Natural killer cell treated with Interleukin-12 subunit alpha and Interleukin-12 subunit beta and Interleukin-15 and Interleukin-18, amount 100 ng/mL, for 72 hours (primary cell): ENCODE data around the gene PTDSS2. TPM values are rescaled to one million over a fixed set of nuclear protein-coding genes. Genes with fewer than 3 reads are reported as not detected.
"Not testable (repeated sequence)": the region's sequence is repeated elsewhere in the genome, so short reads cannot be mapped to it uniquely, and the experiment has no call there.

Experiments
- ATAC-seq, 2 donors: fragments of 150-1000 bp; cut with Tn5 transposase in 1 of 2; sonication (Bioruptor Pico), chemical (Tn5 transposase) in 1 of 2; 2 replicates each; pipeline ENCODE4 v1.10.0; 2021
- DNase-seq: peaks from one replicate; pipeline ENCODE4 v3.0.0; 2022; ENCODE audit warnings: low spot score
- H3K27ac Mint-ChIP-seq, 2 donors: 1 replicate in 1 of 2; 2 replicates in 1 of 2; pipeline ENCODE4 v1.8.0; 2022; ENCODE audit warnings: mixed read lengths in 2 of 2, mild to moderate bottlenecking in 1 of 2, moderate library complexity in 1 of 2
- H3K27me3 Mint-ChIP-seq, 2 donors: 1 replicate in 1 of 2; 2 replicates in 1 of 2; pipeline ENCODE4 v1.8.0; 2022; ENCODE audit warnings: mixed read lengths in 2 of 2
- H3K36me3 Mint-ChIP-seq: one replicate; pipeline ENCODE4 v1.8.0; 2022; ENCODE audit warnings: mixed read lengths
- H3K4me1 Mint-ChIP-seq, 2 donors: 1 replicate in 1 of 2; 2 replicates in 1 of 2; pipeline ENCODE4 v1.8.0; 2022; ENCODE audit warnings: low read depth in 2 of 2, mixed read lengths in 2 of 2, mild to moderate bottlenecking in 1 of 2
- H3K4me3 Mint-ChIP-seq: one replicate; pipeline ENCODE4 v1.8.0; 2022; ENCODE audit warnings: mixed read lengths
- H3K9me3 Mint-ChIP-seq: 2 replicates; pipeline ENCODE4 v1.8.0; 2022; ENCODE audit warnings: mixed read lengths
- total RNA-seq, 2 donors: library from RNA; stranded (reverse); gene quantifications; one replicate each; pipeline ENCODE4 v1.2.3, GENCODE V29; 2022

PTDSS2 gene
- total RNA-seq, 2 donors from 2014 or later = 20.6 to 56.9 TPM

GRCh38 chr11:506995-507726, 57.1 kb downstream of the PTDSS2 start, which contains the start of gene RNH1:
TSS of gene RNH1 (minus strand) at chr11:507242. CDS start at chr11:502162, 5,080 bp downstream.
- Mint-ChIP-seq H3K27ac (peak within 1 kb of the TSS; percentile 98 to 99), H3K36me3 (no peaks in the 10 kb centered on the region), H3K4me1 (peaks cover 10 to 11% of the 10 kb centered on the region in 2 donors), H3K27me3 (no peaks in the 10 kb centered on the region), H3K4me3 (peak within 1 kb of the TSS; percentile 93), H3K9me3 (no peaks in the 10 kb centered on the region)
- ATAC-seq (peak; percentile 93 to 94), DNase-seq (peak; percentile 99)

- no peak for DNase-seq
- Mint-ChIP-seq H3K4me3 (peak overlapping the region; percentile 93), H3K27ac (no peak overlapping the region), H3K9me3 (no peaks in the 10 kb centered on the region), H3K27me3 (no peaks in the 10 kb centered on the region), H3K36me3 (no peaks in the 10 kb centered on the region), H3K4me1 (peaks cover 10 to 11% of the 10 kb centered on the region in 2 donors)
- no peak for ATAC-seq
Observed at GRCh38 chr11:507727-508515, 57.8 kb downstream of the PTDSS2 start.

DNA sequence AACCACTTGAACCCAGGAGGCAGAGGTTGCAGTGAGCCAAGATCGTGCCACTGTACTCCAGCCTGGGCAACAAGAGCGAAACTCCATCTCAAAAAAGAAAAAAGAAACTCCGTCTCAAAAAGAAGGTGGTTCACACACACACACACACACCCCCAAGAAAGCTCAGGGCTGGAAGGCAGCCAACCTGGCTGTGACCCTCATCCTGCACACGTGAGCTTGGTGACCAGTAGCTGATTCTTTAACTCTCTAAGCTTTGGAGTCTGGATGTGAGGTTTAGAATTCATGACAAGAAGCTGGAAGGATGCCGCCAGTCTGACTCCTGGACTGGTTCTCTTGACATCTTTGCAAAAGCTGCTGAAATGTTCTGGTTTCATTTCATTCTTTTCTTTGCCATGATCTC, 58.9 kb downstream of the PTDSS2 start:
- Mint-ChIP-seq H3K27ac (no peak overlapping the region), H3K9me3 (no peaks in the 10 kb centered on the region), H3K27me3 (no peaks in the 10 kb centered on the region), H3K36me3 (no peaks in the 10 kb centered on the region), H3K4me3 (no peak overlapping the region), H3K4me1 (peaks cover 10 to 11% of the 10 kb centered on the region in 2 donors)
- DNase-seq (no peak), ATAC-seq (no peak)

DNA sequence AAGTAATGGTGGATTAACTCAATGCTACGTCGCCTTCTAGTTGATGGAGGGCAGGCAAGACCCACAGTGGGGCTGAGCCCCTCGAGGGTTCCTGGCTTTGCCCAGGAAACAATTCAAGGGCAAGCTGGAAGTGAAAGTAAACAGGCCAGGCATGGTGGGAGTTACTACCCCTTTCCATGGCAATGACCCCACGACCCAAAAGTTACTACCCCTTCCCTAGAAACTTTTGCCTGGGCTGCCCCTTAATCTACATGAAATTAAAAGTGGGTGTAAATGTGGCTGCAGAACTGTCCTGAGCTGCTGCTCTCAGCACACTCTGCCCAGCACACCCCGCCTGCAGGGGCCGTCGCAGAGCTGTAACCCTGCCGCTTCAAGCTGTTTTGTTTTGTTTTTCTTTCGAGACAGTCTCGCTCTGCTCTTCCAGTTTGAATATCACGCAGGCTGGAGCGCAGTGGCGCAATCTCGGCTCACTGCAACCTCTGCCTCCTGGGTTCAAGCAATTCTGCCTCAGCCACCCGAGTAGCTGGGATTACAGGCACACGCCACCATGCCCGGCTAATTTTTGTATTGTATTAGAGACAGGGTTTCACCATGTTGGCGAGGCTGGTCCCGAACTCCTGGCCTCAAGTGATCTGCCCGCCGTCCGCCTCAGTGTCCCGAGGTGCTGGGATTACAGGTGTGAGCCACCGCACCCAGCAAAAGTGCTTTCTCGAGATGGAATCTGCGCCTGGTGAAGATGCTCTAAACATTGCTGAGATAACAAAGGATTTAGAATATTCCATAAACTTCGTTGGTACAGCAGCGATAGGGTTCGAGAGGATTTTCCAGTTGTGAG, 62.9 kb downstream of the PTDSS2 start:
- Mint-ChIP-seq H3K27me3 (no peaks in the 10 kb centered on the region), H3K4me3 (no peak overlapping the region), H3K4me1 (peaks cover 0 to 7% of the 10 kb centered on the region in 2 donors), H3K27ac (no peak overlapping the region), H3K9me3 (no peaks in the 10 kb centered on the region), H3K36me3 (no peaks in the 10 kb centered on the region)
- DNase-seq (no peak), ATAC-seq (no peak)

DNA sequence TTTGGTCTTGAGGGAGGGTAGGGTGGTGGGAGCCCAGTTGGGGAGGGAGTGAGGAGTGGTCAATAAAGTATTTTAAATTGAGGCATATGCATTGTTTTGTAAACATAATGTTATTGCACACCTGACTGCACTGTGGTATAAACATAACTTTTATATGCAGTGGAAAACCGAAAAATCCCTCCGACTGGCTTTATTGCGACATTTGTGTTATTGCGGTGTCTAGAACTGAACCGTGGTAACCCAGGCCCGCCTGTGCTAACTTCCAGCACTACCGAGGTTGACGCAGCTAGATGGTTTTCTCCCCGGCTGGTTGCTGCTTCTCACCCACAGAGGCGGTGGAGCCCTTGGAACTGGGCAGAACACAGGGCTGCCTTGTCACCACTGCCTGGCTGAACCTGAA, 64.5 kb downstream of the PTDSS2 start:
- no peak overlapping the region for H3K4me3 Mint-ChIP-seq

DNA sequence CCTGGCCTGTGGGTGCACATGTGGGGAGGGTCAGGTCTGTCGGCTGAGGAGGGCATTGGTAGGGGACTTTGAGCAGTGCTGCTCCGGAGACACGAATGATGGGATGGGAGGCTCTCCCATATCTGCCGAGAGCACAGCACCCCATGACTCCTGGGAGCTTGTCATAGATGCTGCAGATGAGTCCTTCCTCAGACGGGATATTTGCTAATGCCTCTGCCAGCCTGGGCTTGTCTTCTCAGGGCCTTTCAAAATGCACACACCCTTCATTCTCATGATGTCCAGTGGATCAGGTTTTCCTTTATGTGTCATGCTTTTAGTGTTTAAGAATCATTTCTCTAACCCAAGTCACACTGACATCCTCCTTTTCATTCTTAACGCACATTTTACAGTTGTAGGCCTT, 65.1 kb downstream of the PTDSS2 start:
- Mint-ChIP-seq H3K4me1 (peaks cover 5 to 7% of the 10 kb centered on the region in 2 donors), H3K4me3 (no peak overlapping the region)
- ATAC-seq = no peak

More for the DNA sequence above, 64.5 kb downstream of the PTDSS2 start:
- ATAC-seq (no peak), DNase-seq (no peak)
- no peaks in the 10 kb centered on the region for H3K9me3 Mint-ChIP-seq
- H3K4me1 Mint-ChIP-seq = peaks cover 5 to 9% of the 10 kb centered on the region in 2 donors
- no peaks in the 10 kb centered on the region for H3K27me3 Mint-ChIP-seq
- H3K36me3 Mint-ChIP-seq = no peaks in the 10 kb centered on the region
- H3K27ac Mint-ChIP-seq = no peak overlapping the region

DNA sequence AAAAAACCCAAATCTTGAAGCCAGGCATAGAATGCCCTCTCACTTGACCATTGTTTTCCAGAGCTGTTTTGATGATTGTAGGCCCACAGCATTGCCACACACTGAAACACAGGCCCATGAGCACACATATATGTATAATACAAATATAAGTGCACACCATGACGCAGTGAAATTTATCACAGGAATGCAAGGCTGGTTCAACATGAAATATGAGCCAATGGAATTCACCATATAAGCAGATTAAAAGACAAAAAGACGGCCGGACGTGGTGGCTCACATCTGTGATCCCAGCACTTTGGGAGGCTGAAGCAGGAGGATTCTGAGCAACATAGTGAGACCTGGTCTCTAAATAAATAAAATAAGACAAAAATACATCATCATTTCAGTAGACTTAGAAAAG, 66.3 kb downstream of the PTDSS2 start:
- no peak overlapping the region for H3K27ac Mint-ChIP-seq
- H3K9me3 Mint-ChIP-seq = no peaks in the 10 kb centered on the region
- DNase-seq (no peak), ATAC-seq (no peak)
- no peaks in the 10 kb centered on the region for H3K36me3 Mint-ChIP-seq
- no peak overlapping the region for H3K4me3 Mint-ChIP-seq
- peaks cover 5 to 14% of the 10 kb centered on the region in 2 donors for H3K4me1 Mint-ChIP-seq
- H3K27me3 Mint-ChIP-seq = no peaks in the 10 kb centered on the region

More for the DNA sequence above, 65.1 kb downstream of the PTDSS2 start:
- Mint-ChIP-seq H3K9me3 (no peaks in the 10 kb centered on the region), H3K27ac (no peak overlapping the region), H3K36me3 (no peaks in the 10 kb centered on the region), H3K27me3 (no peaks in the 10 kb centered on the region)
- DNase-seq = no peak

GRCh38 chr11:516918-517685, 67.0 kb downstream of the PTDSS2 start:
- DNase-seq, H3K9me3 Mint-ChIP-seq, H3K36me3 Mint-ChIP-seq, H3K27me3 Mint-ChIP-seq, ATAC-seq, H3K27ac Mint-ChIP-seq, H3K4me3 Mint-ChIP-seq: not testable (repeated sequence)
- peaks cover 5 to 14% of the 10 kb centered on the region in 2 donors for H3K4me1 Mint-ChIP-seq

- ATAC-seq = peak; percentile 98
- H3K36me3 Mint-ChIP-seq = no peaks in the 10 kb centered on the region
- DNase-seq = peak; percentile 88
- peak overlapping the region in 1 of 2 donors; percentile 74 for H3K27ac Mint-ChIP-seq
- H3K27me3 Mint-ChIP-seq = no peaks in the 10 kb centered on the region
- H3K4me1 Mint-ChIP-seq = peaks cover 5 to 14% of the 10 kb centered on the region in 2 donors
- H3K4me3 Mint-ChIP-seq = peak overlapping the region; percentile 88
- H3K9me3 Mint-ChIP-seq = no peaks in the 10 kb centered on the region
Observed at GRCh38 chr11:518463-519202, 68.6 kb downstream of the PTDSS2 start.

DNA sequence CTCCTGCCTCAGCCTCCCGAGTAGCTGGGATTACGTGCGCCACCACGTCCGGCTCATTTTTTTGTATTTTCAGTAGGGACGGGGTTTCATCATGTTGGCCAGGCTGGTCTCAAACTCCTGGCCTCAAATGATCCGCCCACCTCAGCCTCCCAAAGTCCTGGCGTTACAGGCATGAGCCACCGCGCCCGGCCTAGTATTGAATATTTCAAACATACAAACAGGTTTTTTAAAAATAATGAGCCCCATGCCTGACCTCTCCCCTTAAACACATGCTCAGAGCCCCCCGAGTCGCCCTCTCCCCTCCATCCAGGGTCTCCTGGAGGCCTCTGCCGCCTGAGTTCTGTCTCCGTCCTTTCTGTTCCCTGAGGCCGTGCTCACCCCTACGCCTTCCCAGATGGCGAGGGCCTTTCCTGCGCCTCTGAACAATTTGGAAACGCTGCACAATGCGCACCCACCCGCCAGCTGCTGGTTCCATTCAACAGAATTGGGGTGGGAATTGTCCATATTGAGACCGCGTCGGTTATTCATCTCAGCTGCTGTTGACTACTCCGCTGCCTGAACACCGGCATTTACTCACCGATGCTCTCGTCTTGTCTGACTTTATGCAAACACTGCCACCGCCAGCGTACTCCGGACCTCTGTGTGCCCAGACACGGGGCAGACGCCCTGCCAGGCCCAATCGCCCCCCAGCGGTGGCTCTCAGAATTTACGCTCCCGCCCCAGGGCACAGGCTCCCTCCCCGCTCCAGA, 70.5 kb downstream of the PTDSS2 start:
- peak overlapping the region; percentile 42 for H3K4me3 Mint-ChIP-seq
- ATAC-seq (no peak), DNase-seq (no peak)
- H3K27ac Mint-ChIP-seq = peak overlapping the region; percentile 44 to 67
- no peaks in the 10 kb centered on the region for H3K9me3 Mint-ChIP-seq
- H3K27me3 Mint-ChIP-seq = no peaks in the 10 kb centered on the region
- no peaks in the 10 kb centered on the region for H3K36me3 Mint-ChIP-seq
- H3K4me1 Mint-ChIP-seq = peaks cover 5 to 10% of the 10 kb centered on the region in 2 donors

DNA sequence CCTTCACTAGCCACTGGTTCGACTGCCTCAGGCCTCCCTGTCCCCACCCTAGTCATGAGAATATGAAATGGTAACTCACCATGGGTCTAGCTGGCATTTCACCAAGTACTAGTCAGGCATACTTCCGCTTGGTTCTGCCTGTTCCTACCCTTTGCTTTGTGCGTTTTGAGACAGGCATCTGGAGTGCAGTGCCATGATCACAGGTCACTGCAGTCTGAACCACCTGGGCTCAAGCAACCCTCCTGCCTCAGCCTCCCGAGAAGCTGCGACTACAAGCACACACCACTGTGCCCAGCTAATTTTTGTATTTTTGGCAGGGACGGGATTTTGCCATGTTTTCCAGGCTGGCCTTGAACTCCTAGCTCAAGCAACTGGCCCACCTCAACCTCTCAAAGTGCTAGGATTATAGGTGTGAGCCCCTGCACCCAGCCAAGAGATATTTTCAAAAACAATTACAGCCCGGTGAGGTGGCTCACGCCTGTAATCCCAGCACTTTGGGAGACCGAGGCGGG, 71.2 kb downstream of the PTDSS2 start:
- Mint-ChIP-seq H3K27ac (peak overlapping the region in 1 of 2 donors; percentile 67), H3K4me1 (peaks cover 5 to 10% of the 10 kb centered on the region in 2 donors), H3K36me3 (no peaks in the 10 kb centered on the region), H3K27me3 (no peaks in the 10 kb centered on the region), H3K9me3 (no peaks in the 10 kb centered on the region), H3K4me3 (no peak overlapping the region)
- DNase-seq = no peak
- ATAC-seq = no peak

- Mint-ChIP-seq H3K27ac (no peak overlapping the region), H3K27me3 (no peaks in the 10 kb centered on the region), H3K4me3 (no peak overlapping the region), H3K36me3 (no peaks in the 10 kb centered on the region), H3K9me3 (no peaks in the 10 kb centered on the region), H3K4me1 (peaks cover 0 to under 1% of the 10 kb centered on the region in 2 donors)
- ATAC-seq = no peak
- no peak for DNase-seq
Observed at GRCh38 chr11:526192-526591, 76.1 kb downstream of the PTDSS2 start.
